Measurements from ENCODE around the gene PTTG2.

GRCh38 chr4:37995981-37996775 lies 36.0 kb downstream of the PTTG2 start:
- TF ChIP-seq, protein P1, sequence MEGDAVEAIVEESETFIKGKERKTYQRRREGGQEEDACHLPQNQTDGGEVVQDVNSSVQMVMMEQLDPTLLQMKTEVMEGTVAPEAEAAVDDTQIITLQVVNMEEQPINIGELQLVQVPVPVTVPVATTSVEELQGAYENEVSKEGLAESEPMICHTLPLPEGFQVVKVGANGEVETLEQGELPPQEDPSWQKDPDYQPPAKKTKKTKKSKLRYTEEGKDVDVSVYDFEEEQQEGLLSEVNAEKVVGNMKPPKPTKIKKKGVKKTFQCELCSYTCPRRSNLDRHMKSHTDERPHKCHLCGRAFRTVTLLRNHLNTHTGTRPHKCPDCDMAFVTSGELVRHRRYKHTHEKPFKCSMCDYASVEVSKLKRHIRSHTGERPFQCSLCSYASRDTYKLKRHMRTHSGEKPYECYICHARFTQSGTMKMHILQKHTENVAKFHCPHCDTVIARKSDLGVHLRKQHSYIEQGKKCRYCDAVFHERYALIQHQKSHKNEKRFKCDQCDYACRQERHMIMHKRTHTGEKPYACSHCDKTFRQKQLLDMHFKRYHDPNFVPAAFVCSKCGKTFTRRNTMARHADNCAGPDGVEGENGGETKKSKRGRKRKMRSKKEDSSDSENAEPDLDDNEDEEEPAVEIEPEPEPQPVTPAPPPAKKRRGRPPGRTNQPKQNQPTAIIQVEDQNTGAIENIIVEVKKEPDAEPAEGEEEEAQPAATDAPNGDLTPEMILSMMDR (IDR thresholded peaks at IDR 0.05), result no peak
- no peak for TF ChIP-seq POLR2A (IDR thresholded peaks at IDR 0.05)
